HEK293 (cell line): ENCODE results near the gene SETD1B.

Source experiments
- KLF16 ChIP-seq: fragments of 450-650 bp; formaldehyde crosslinking; IDR thresholded peaks from 2 replicates; pipeline ENCODE4 v1.5.1; 2017; ENCODE audit warnings: missing biosample characterization, missing genetic modification characterization
- ZNF140 ChIP-seq: fragments of 450-650 bp; formaldehyde crosslinking; IDR thresholded peaks from 2 replicates; pipeline ENCODE4 v1.5.1; 2016; ENCODE audit warnings: missing biosample characterization, missing genetic modification characterization
- ZNF335 ChIP-seq: fragments of 450-650 bp; formaldehyde crosslinking; conservative IDR thresholded peaks from 2 replicates; pipeline ENCODE4 v1.5.1; 2016; ENCODE audit warnings: missing biosample characterization, missing genetic modification characterization

GRCh38 chr12:121769297-121769830, 34.4 kb upstream of the SETD1B start:
- TF ChIP-seq KLF16 (tag by site-specific recombination) (no peak), ZNF335 (tag by site-specific recombination) (no peak), ZNF140 (tag by site-specific recombination) (no peak)
